Ectodermal cell (in vitro differentiated cells): ENCODE results near the gene MYH9.
A peak's percentile ranks its signal among the peaks of the same experiment; 100 is the strongest.

ENCODE experiments used
- H3K27ac ChIP-seq: 2 replicates; pipeline ENCODE4 v1.7.0; 2013; ENCODE audit warnings: mild to moderate bottlenecking, low read depth, low read length; ENCODE audit not compliant: insufficient read depth, poor library complexity, severe bottlenecking
- H3K27me3 ChIP-seq: 2 replicates; pipeline ENCODE4 v1.7.0; 2013; ENCODE audit warnings: mild to moderate bottlenecking, low read length; ENCODE audit not compliant: insufficient read depth, control insufficient read depth, poor library complexity, severe bottlenecking
- H3K36me3 ChIP-seq: one replicate; pipeline ENCODE4 v1.7.0; 2013; ENCODE audit warnings: low read length; ENCODE audit not compliant: control insufficient read depth, insufficient read depth
- H3K4me1 ChIP-seq: one replicate; pipeline ENCODE4 v1.7.0; 2013; ENCODE audit warnings: low read length; ENCODE audit not compliant: control insufficient read depth, insufficient read depth
- H3K4me3 ChIP-seq: 2 replicates; pipeline ENCODE4 v1.7.0; 2013; ENCODE audit warnings: low read depth, low read length, control low read depth; ENCODE audit not compliant: insufficient read depth
- H3K9me3 ChIP-seq: 2 replicates; pipeline ENCODE4 v1.7.0; 2013; ENCODE audit warnings: mild to moderate bottlenecking, low read length, moderate library complexity; ENCODE audit not compliant: control insufficient read depth
- whole genome bisulfite sequencing, 2 experiments: methylation state at CpG; one replicate each; pipeline ENCODE4 v1.1.7; 2013; ENCODE audit warnings: missing lambda C conversion rate in 2 of 2; 5-methylcytosine and 5-hydroxymethylcytosine counted together

Gene MYH9

GRCh38 chr22:36249160-36249559 lies 138.6 kb downstream of the MYH9 start:
- Histone ChIP-seq H3K4me3 (no peak overlapping the region), H3K36me3 (no peaks in the 10 kb centered on the region), H3K9me3 (no peaks in the 10 kb centered on the region), H3K27me3 (no peaks in the 10 kb centered on the region), H3K27ac (no peak overlapping the region), H3K4me1 (no peaks in the 10 kb centered on the region)
- WGBS, 2 experiments = 88 to 90% methylated on average over 2 of the region's 2 CpGs

GRCh38 chr22:36247955-36248354 lies 139.8 kb downstream of the MYH9 start:
- H3K36me3 ChIP-seq = no peaks in the 10 kb centered on the region
- no peaks in the 10 kb centered on the region for H3K27me3 ChIP-seq
- H3K27ac ChIP-seq = no peak overlapping the region
- 95% methylated on average over 4 of the region's 5 CpGs for WGBS, 2 experiments
- no peak overlapping the region for H3K4me3 ChIP-seq
- no peaks in the 10 kb centered on the region for H3K9me3 ChIP-seq
- no peaks in the 10 kb centered on the region for H3K4me1 ChIP-seq

- WGBS, 2 experiments = 91 to 96% methylated on average over 3 of the region's 3 CpGs
- no peak overlapping the region for H3K4me3 ChIP-seq
- H3K4me1 ChIP-seq = no peaks in the 10 kb centered on the region
- H3K36me3 ChIP-seq = no peaks in the 10 kb centered on the region
- no peak overlapping the region for H3K27ac ChIP-seq
- H3K27me3 ChIP-seq = no peaks in the 10 kb centered on the region
- no peaks in the 10 kb centered on the region for H3K9me3 ChIP-seq
Measured at GRCh38 chr22:36246718-36247117, 141.0 kb downstream of the MYH9 start.

- Histone ChIP-seq H3K4me3 (no peak overlapping the region), H3K36me3 (no peaks in the 10 kb centered on the region), H3K27ac (no peak overlapping the region), H3K4me1 (no peaks in the 10 kb centered on the region), H3K9me3 (no peaks in the 10 kb centered on the region), H3K27me3 (no peaks in the 10 kb centered on the region)
- WGBS, 2 experiments = 94 to 95% methylated on average over 4 of the region's 4 CpGs
Measured at GRCh38 chr22:36245805-36246356, 141.9 kb downstream of the MYH9 start.

- H3K4me1 ChIP-seq = no peaks in the 10 kb centered on the region
- 94 to 95% methylated on average over 5 of the region's 5 CpGs for WGBS, 2 experiments
- H3K27ac ChIP-seq = no peak overlapping the region
- H3K36me3 ChIP-seq = no peaks in the 10 kb centered on the region
- H3K27me3 ChIP-seq = no peaks in the 10 kb centered on the region
- no peak overlapping the region for H3K4me3 ChIP-seq
- H3K9me3 ChIP-seq = no peaks in the 10 kb centered on the region
Measured at GRCh38 chr22:36244522-36245391, 143.0 kb downstream of the MYH9 start.

- Histone ChIP-seq H3K27ac (no peak overlapping the region), H3K36me3 (no peaks in the 10 kb centered on the region), H3K4me3 (no peak overlapping the region), H3K9me3 (no peaks in the 10 kb centered on the region), H3K27me3 (no peaks in the 10 kb centered on the region), H3K4me1 (no peaks in the 10 kb centered on the region)
- WGBS, 2 experiments = 93 to 95% methylated on average over 5 of the region's 5 CpGs
Measured at GRCh38 chr22:36243986-36244385, 143.8 kb downstream of the MYH9 start.

- Histone ChIP-seq H3K27ac (no peak within 1 kb of the TSS), H3K4me1 (peaks cover 3% of the 10 kb centered on the region), H3K4me3 (peak within 1 kb of the TSS; percentile 28), H3K9me3 (no peaks in the 10 kb centered on the region), H3K27me3 (no peaks in the 10 kb centered on the region), H3K36me3 (no peaks in the 10 kb centered on the region)
- 21 to 23% methylated on average over 13 of the region's 13 CpGs for WGBS, 2 experiments
Measured at GRCh38 chr22:36239401-36240171, 148.2 kb downstream of the MYH9 start, which contains the start of gene APOL2. Gene APOL2, minus strand, starts transcription at chr22:36239527. Its CDS starts 6,365 bp downstream, at chr22:36233162.

GRCh38 chr22:36239150-36239400 lies 148.7 kb downstream of the MYH9 start:
- Histone ChIP-seq H3K4me3 (peak overlapping the region; percentile 28), H3K4me1 (peaks cover 3% of the 10 kb centered on the region), H3K27me3 (no peaks in the 10 kb centered on the region), H3K36me3 (no peaks in the 10 kb centered on the region), H3K27ac (no peak overlapping the region), H3K9me3 (no peaks in the 10 kb centered on the region)
- WGBS, 2 experiments = 48 to 58% methylated on average over 4 of the region's 4 CpGs

- peak overlapping the region; percentile 28 for H3K4me3 ChIP-seq
- 80 to 84% methylated on average over 5 of the region's 5 CpGs for WGBS, 2 experiments
- H3K4me1 ChIP-seq = peaks cover 3% of the 10 kb centered on the region
- no peaks in the 10 kb centered on the region for H3K27me3 ChIP-seq
- no peaks in the 10 kb centered on the region for H3K36me3 ChIP-seq
- no peaks in the 10 kb centered on the region for H3K9me3 ChIP-seq
- H3K27ac ChIP-seq = no peak overlapping the region
Measured at GRCh38 chr22:36238373-36239149, 149.2 kb downstream of the MYH9 start.
